ENCODE results near the gene RNF123.
"Not testable (repeated sequence)": the region's sequence is repeated elsewhere in the genome, so short reads cannot be mapped to it uniquely, and the experiment has no call there.

Gene RNF123

GRCh38 chr3:49683162-49683561 is 6.2 kb upstream of the RNF123 start:
- no peak for DNase-seq

GRCh38 chr3:49684453-49684852 is 4.9 kb upstream of the RNF123 start:
- DNase-seq, result not testable (repeated sequence)

- not testable (repeated sequence) for DNase-seq
Observed at GRCh38 chr3:49685103-49685502, 4.3 kb upstream of the RNF123 start.

GRCh38 chr3:49685846-49686245 is 3.5 kb upstream of the RNF123 start:
- not testable (repeated sequence) for DNase-seq

- DNase-seq, result not testable (repeated sequence)
Observed at GRCh38 chr3:49686346-49686745, 3.0 kb upstream of the RNF123 start.

GRCh38 chr3:49686769-49687423 is 2.5 kb upstream of the RNF123 start:
- peak; percentile 47 for DNase-seq

- DNase-seq, result not testable (repeated sequence)
Observed at GRCh38 chr3:49687424-49687795, 1.9 kb upstream of the RNF123 start.

GRCh38 chr3:49688338-49689045 is 865 bp upstream of the RNF123 start:
- DNase-seq, result not testable (repeated sequence)

- DNase-seq, result not testable (repeated sequence)
Observed at GRCh38 chr3:49689908-49690624, 709 bp downstream of the RNF123 start.

GRCh38 chr3:49690856-49691255 is 1.5 kb downstream of the RNF123 start:
- DNase-seq, result not testable (repeated sequence)

- DNase-seq, result not testable (repeated sequence)
Observed at GRCh38 chr3:49691481-49691880, 2.1 kb downstream of the RNF123 start.

- not testable (repeated sequence) for DNase-seq
Observed at GRCh38 chr3:49694409-49695070, 5.2 kb downstream of the RNF123 start.

GRCh38 chr3:49695350-49696015 is 6.1 kb downstream of the RNF123 start:
- not testable (repeated sequence) for DNase-seq

- DNase-seq, result no peak
Observed at GRCh38 chr3:49699281-49699979, 10.1 kb downstream of the RNF123 start.

GRCh38 chr3:49700014-49700413 is 10.7 kb downstream of the RNF123 start:
- DNase-seq, result no peak

- DNase-seq, result no peak
Observed at GRCh38 chr3:49700453-49701128, 11.2 kb downstream of the RNF123 start.

GRCh38 chr3:49701388-49702077 is 12.2 kb downstream of the RNF123 start:
- no peak for DNase-seq

- no peak for DNase-seq
Observed at GRCh38 chr3:49702672-49703071, 13.3 kb downstream of the RNF123 start.

GRCh38 chr3:49703443-49703927 is 14.1 kb downstream of the RNF123 start:
- peak; percentile 59 for DNase-seq

- no peak for DNase-seq
Observed at GRCh38 chr3:49703956-49704355, 14.6 kb downstream of the RNF123 start.

- DNase-seq, result no peak
Observed at GRCh38 chr3:49704629-49705028, 15.3 kb downstream of the RNF123 start.
